Caco-2 (cell line): ENCODE results near the gene PCF11. TPM values are rescaled to one million over a fixed set of nuclear protein-coding genes. Genes with fewer than 3 reads are reported as not detected.
A peak's percentile ranks its signal among the peaks of the same experiment; 100 is the strongest.

Experiments used
- BruUV-seq: library from RNA; stranded (reverse); fragments of 400-500 nt; replicated peaks from 2 replicates; lab custom pipeline; 2021; lab: Mats Ljungman, UMichigan
- CTCF ChIA-PET: fragments of 300-600 bp; sonication (Branson Sonifier 250); formaldehyde crosslinking; loops from one replicate; lab custom pipeline; 2022; ENCODE audit warnings: antibody characterized with exemption; lab: Charles Lee
- POLR2A ChIA-PET: fragments of 300-600 bp; sonication (Branson Sonifier 250); formaldehyde crosslinking; loops from one replicate; lab custom pipeline; 2022; ENCODE audit warnings: antibody characterized with exemption; lab: Charles Lee
- DNase-seq, 2 experiments: peaks; one replicate each; pipeline versions ENCODE4 v3.0.0 to v3.0.0-alpha.2; 2020 to 2022
- H3K27me3 ChIP-seq: replicated peaks from 2 replicates; pipeline ENCODE4 v1.6.0; 2011; ENCODE audit warnings: low read length; ENCODE audit not compliant: control insufficient read depth, insufficient read depth
- H3K36me3 ChIP-seq: 2 replicates; pipeline ENCODE4 v1.5.1; 2011; ENCODE audit warnings: low read length; ENCODE audit not compliant: control insufficient read depth, insufficient read depth
- H3K4me1 ChIP-seq: fragments of 250-450 bp; sonication (Bioruptor Pico); 2 replicates; pipeline ENCODE4 v1.5.1; 2020; ENCODE audit warnings: mild to moderate bottlenecking
- H3K4me3 ChIP-seq: 2 replicates; pipeline ENCODE4 v1.5.1; 2011; ENCODE audit warnings: low read depth, mild to moderate bottlenecking, control low read depth, low read length
- H3K9me3 ChIP-seq: fragments of 250-450 bp; sonication (Bioruptor Pico); 2 replicates; pipeline ENCODE4 v1.5.1; 2020; ENCODE audit warnings: mild to moderate bottlenecking, moderate library complexity
- H3K27ac Mint-ChIP-seq: one replicate; pipeline ENCODE4 v1.8.0; 2022; ENCODE audit warnings: mixed read lengths; ENCODE audit not compliant: unreplicated experiment
- H3K27me3 Mint-ChIP-seq: one replicate; pipeline ENCODE4 v1.8.0; 2022; ENCODE audit warnings: mixed read lengths; ENCODE audit not compliant: insufficient read depth, unreplicated experiment
- H3K36me3 Mint-ChIP-seq: one replicate; pipeline ENCODE4 v1.8.0; 2022; ENCODE audit warnings: mild to moderate bottlenecking, mixed read lengths; ENCODE audit not compliant: insufficient read depth, unreplicated experiment
- H3K4me1 Mint-ChIP-seq: one replicate; pipeline ENCODE4 v1.8.0; 2022; ENCODE audit warnings: low read depth, mixed read lengths; ENCODE audit not compliant: unreplicated experiment
- H3K4me3 Mint-ChIP-seq: one replicate; pipeline ENCODE4 v1.8.0; 2022; ENCODE audit warnings: mild to moderate bottlenecking, moderate library complexity, mixed read lengths; ENCODE audit not compliant: unreplicated experiment
- H3K9me3 Mint-ChIP-seq: one replicate; pipeline ENCODE4 v1.8.0; 2022; ENCODE audit warnings: mixed read lengths; ENCODE audit not compliant: unreplicated experiment
- CTCF ChIP-seq, 2 experiments: fragments of 200-600 bp in 1 of 2; IDR thresholded peaks; 1 replicate in 1 of 2; 2 replicates in 1 of 2; pipeline versions ENCODE4 v1.5.1 to v1.8.0; 2011 to 2022; ENCODE audit warnings: antibody characterized with exemption in 1 of 2, control low read depth in 1 of 2, inconsistent platforms in 1 of 2, low read depth in 1 of 2, low read length in 1 of 2, mild to moderate bottlenecking in 1 of 2, moderate library complexity in 1 of 2; ENCODE audit not compliant: insufficient read depth in 1 of 2, severe bottlenecking in 1 of 2, unreplicated experiment in 1 of 2
- intact Hi-C: fragments of 100-400 bp; cut with micrococcal nuclease; formaldehyde crosslinking; loops from one replicate; pipeline ENCODE4 v1.10.0; 2022; ENCODE audit not compliant: unreplicated experiment
- total RNA-seq: library from RNA; stranded (reverse); gene quantifications from 2 replicates; pipeline ENCODE4 v1.2.3, GENCODE V29; 2022

PCF11 gene
- total RNA-seq, 1 experiment from 2014 or later, result 78.4 TPM

GRCh38 chr11:83115026-83115425 is 41.9 kb upstream of the PCF11 start:
- Mint-ChIP-seq H3K27ac (no peak overlapping the region), H3K9me3 (no peaks in the 10 kb centered on the region), H3K27me3 (no peaks in the 10 kb centered on the region), H3K4me1 (peaks cover 6% of the 10 kb centered on the region), H3K4me3 (no peak overlapping the region), H3K36me3 (no peaks in the 10 kb centered on the region)
- BruUV-seq, result no TSS peak
- intact Hi-C loops, result no loop called here
- H3K9me3 ChIP-seq, result no peaks in the 10 kb centered on the region
- no peak for DNase-seq
- H3K27me3 ChIP-seq, result no peaks in the 10 kb centered on the region
- no peak for TF ChIP-seq CTCF (IDR thresholded peaks at IDR 0.05; ENCODE audit: insufficient read depth in 1 of 2, low read depth in 1 of 2, low read length in 1 of 2, severe bottlenecking in 1 of 2, unreplicated experiment in 1 of 2)
- H3K36me3 ChIP-seq, result no peaks in the 10 kb centered on the region
- ChIA-PET CTCF (interaction anchor here (1.1 kb wide), 1 partner anchor 21 kb away, joined by 5 read pairs; no protein-coding TSS in a partner anchor), POLR2A (interaction anchor here (1.2 kb wide), 1 partner anchor 42 kb away, joined by 6 read pairs; the partner anchor contains the start of gene PCF11)
- H3K4me3 ChIP-seq, result no peak overlapping the region
- H3K4me1 ChIP-seq, result no peaks in the 10 kb centered on the region; the same call in 1 of the 2 replicates

- DNase-seq, result peak in 1 of 2 experiments; percentile 24
- intact Hi-C loops, result no loop called here
- CTCF ChIA-PET, result interaction anchor here (0.6 to 1.1 kb wide), 2 partner anchors 21 to 23 kb away, joined by 3 to 5 read pairs; no protein-coding TSS in a partner anchor
- Mint-ChIP-seq H3K9me3 (no peaks in the 10 kb centered on the region), H3K27ac (no peak overlapping the region), H3K4me3 (no peak overlapping the region), H3K36me3 (no peaks in the 10 kb centered on the region), H3K4me1 (peaks cover 6% of the 10 kb centered on the region), H3K27me3 (no peaks in the 10 kb centered on the region)
- no TSS peak for BruUV-seq
- no peaks in the 10 kb centered on the region for H3K9me3 ChIP-seq
- H3K4me3 ChIP-seq, result no peak overlapping the region
- peak in 1 of 2 experiments; percentile 36 for TF ChIP-seq CTCF (IDR thresholded peaks at IDR 0.05; ENCODE audit: insufficient read depth in 1 of 2, low read depth in 1 of 2, low read length in 1 of 2, severe bottlenecking in 1 of 2, unreplicated experiment in 1 of 2)
- POLR2A ChIA-PET, result interaction anchor here (0.8 to 1.2 kb wide), 3 partner anchors 23 to 41 kb away, joined by 3 to 9 read pairs (median 6); partner anchors contain the start of gene PCF11
- H3K4me1 ChIP-seq, result no peaks in the 10 kb centered on the region; the same call in 1 of the 2 replicates
- no peaks in the 10 kb centered on the region for H3K36me3 ChIP-seq
- no peaks in the 10 kb centered on the region for H3K27me3 ChIP-seq
These were observed 41.4 kb upstream of the PCF11 start for GRCh38 chr11:83115551-83115950.

- POLR2A ChIA-PET, result interaction anchor here (0.8 to 1.2 kb wide), 3 partner anchors 23 to 41 kb away, joined by 3 to 9 read pairs (median 6); partner anchors contain the start of gene PCF11
- BruUV-seq, result no TSS peak
These were observed 40.8 kb upstream of the PCF11 start for GRCh38 chr11:83116015-83116641.

More at GRCh38 chr11:83116015-83116641, 40.8 kb upstream of the PCF11 start:
- Histone ChIP-seq H3K4me3 (no peak overlapping the region), H3K36me3 (no peaks in the 10 kb centered on the region), H3K4me1 (no peaks in the 10 kb centered on the region; the same call in 1 of the 2 replicates), H3K27me3 (no peaks in the 10 kb centered on the region), H3K9me3 (no peaks in the 10 kb centered on the region)
- CTCF ChIA-PET, result interaction anchor here (0.6 to 1.1 kb wide), 2 partner anchors 22 to 24 kb away, joined by 3 to 5 read pairs; no protein-coding TSS in a partner anchor
- no peak overlapping the region for H3K27ac Mint-ChIP-seq
- H3K4me3 Mint-ChIP-seq, result no peak overlapping the region
- H3K9me3 Mint-ChIP-seq, result no peaks in the 10 kb centered on the region
- H3K4me1 Mint-ChIP-seq, result peaks cover 6% of the 10 kb centered on the region
- no peaks in the 10 kb centered on the region for H3K27me3 Mint-ChIP-seq
- no peak for DNase-seq
- intact Hi-C loops, result no loop called here
- no peaks in the 10 kb centered on the region for H3K36me3 Mint-ChIP-seq
- no peak for TF ChIP-seq CTCF (IDR thresholded peaks at IDR 0.05; ENCODE audit: insufficient read depth in 1 of 2, low read depth in 1 of 2, low read length in 1 of 2, severe bottlenecking in 1 of 2, unreplicated experiment in 1 of 2)
